Esophagus (tissue), 2 donors: ENCODE results near the gene UBE2U. TPM values are rescaled to one million over a fixed set of nuclear protein-coding genes. Genes with fewer than 3 reads are reported as not detected.
"Not testable (repeated sequence)": the region's sequence is repeated elsewhere in the genome, so short reads cannot be mapped to it uniquely, and the experiment has no call there.

Experiments
- H3K27ac ChIP-seq, 2 donors: one replicate each; pipeline ENCODE4 v1.5.1; 2013; ENCODE audit warnings: low read depth in 2 of 2, mild to moderate bottlenecking in 2 of 2, inconsistent platforms in 1 of 2, low read length in 1 of 2, moderate library complexity in 1 of 2
- H3K27me3 ChIP-seq, 2 donors: one replicate each; pipeline ENCODE4 v1.6.1; 2013; ENCODE audit warnings: low read length in 2 of 2, control low read depth in 1 of 2, mild to moderate bottlenecking in 1 of 2; ENCODE audit not compliant: insufficient read depth in 2 of 2, control insufficient read depth in 1 of 2
- H3K36me3 ChIP-seq, 2 donors: one replicate each; pipeline ENCODE4 v1.6.1; 2013; ENCODE audit warnings: low read length in 1 of 2; ENCODE audit not compliant: control insufficient read depth in 2 of 2, insufficient read depth in 2 of 2
- H3K4me1 ChIP-seq, 2 donors: one replicate each; pipeline ENCODE4 v1.6.1; 2013; ENCODE audit warnings: low read length in 1 of 2; ENCODE audit not compliant: control insufficient read depth in 2 of 2, insufficient read depth in 2 of 2
- H3K4me3 ChIP-seq, 2 donors: one replicate each; pipeline ENCODE4 v1.5.1; 2013; ENCODE audit warnings: low read length in 2 of 2, mild to moderate bottlenecking in 2 of 2, low read depth in 1 of 2, moderate library complexity in 1 of 2
- H3K9me3 ChIP-seq, 2 donors: one replicate each; pipeline ENCODE4 v1.6.1; 2013; ENCODE audit warnings: mild to moderate bottlenecking in 2 of 2, low read depth in 1 of 2, low read length in 1 of 2, moderate library complexity in 1 of 2; ENCODE audit not compliant: control insufficient read depth in 2 of 2, insufficient read depth in 1 of 2
- WGBS, 2 donors: extraction: QIAGEN DNeasy Blood & Tissue Kit; methylation state at CpG; one replicate each; pipeline ENCODE4 v1.1.7; 2013; 5-methylcytosine and 5-hydroxymethylcytosine counted together
- polyA plus RNA-seq, 2 donors: library from polyadenylated mRNA; stranded (reverse); fragments of 200-250 nt; gene quantifications; one replicate each; pipeline ENCODE4 v1.2.3, GENCODE V29; 2013
- donor health status: healthy with polysubstance abuse.
- donor health status: Bipolar disorder and iron deficiency.

Gene UBE2U
- polyA plus RNA-seq, 2 donors, result not detected

DNA sequence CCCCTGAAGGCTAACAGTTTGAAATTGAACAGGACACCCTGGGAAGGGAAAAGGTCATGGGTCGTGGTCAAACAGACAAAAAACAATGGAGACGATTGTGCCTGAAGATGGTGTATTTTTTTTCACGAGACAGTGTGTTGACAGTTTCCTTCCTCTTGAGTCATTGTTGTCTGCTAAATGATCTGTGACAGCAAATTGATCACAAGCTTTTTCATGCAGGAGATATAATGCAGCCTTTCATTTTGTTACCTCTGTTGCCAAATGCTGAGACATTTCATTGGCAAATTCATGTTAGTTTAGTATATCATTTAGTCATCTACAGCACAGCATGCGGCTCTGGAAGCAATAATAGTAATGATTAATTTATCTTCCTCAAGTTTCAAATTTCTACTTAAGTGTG lies 27.7 kb downstream of the UBE2U start:
- whole genome bisulfite sequencing, 2 donors, result 23 to 36% methylated on average over 4 of the region's 4 CpGs
- H3K4me3 ChIP-seq, result no peak overlapping the region
- H3K4me1 ChIP-seq, result no peaks in the 10 kb centered on the region
- H3K9me3 ChIP-seq, result no peaks in the 10 kb centered on the region
- no peaks in the 10 kb centered on the region for H3K27me3 ChIP-seq
- H3K36me3 ChIP-seq, result no peaks in the 10 kb centered on the region
- no peak overlapping the region for H3K27ac ChIP-seq

DNA sequence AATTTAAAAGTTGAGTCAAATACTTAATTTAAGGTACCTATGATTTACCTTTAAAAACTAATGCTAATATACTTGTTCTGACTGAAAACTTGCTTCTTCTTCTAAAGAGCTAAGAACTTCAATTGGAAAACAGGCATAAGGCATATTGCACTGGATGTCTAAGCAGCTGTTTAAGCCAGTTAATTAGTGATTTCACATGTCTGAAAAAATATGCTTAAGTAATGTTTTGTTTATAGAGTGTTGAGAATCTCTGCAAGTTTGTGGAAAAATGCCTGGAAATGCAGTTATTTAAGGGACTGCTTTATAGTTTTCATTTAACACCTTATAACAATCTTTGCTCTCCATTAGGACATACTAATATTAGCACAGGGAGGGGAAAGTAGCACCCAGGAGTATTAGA lies 28.2 kb downstream of the UBE2U start:
- no peaks in the 10 kb centered on the region for H3K4me1 ChIP-seq
- no peaks in the 10 kb centered on the region for H3K36me3 ChIP-seq
- H3K27ac ChIP-seq, result no peak overlapping the region
- H3K4me3 ChIP-seq, result no peak overlapping the region
- H3K9me3 ChIP-seq, result no peaks in the 10 kb centered on the region
- no peaks in the 10 kb centered on the region for H3K27me3 ChIP-seq

- no peaks in the 10 kb centered on the region for H3K9me3 ChIP-seq
- no peaks in the 10 kb centered on the region for H3K27me3 ChIP-seq
- no peak overlapping the region for H3K4me3 ChIP-seq
- H3K27ac ChIP-seq, result no peak overlapping the region
- no peaks in the 10 kb centered on the region for H3K36me3 ChIP-seq
- H3K4me1 ChIP-seq, result no peaks in the 10 kb centered on the region
Measured at GRCh38 chr1:64234714-64235113, 31.3 kb downstream of the UBE2U start.

DNA sequence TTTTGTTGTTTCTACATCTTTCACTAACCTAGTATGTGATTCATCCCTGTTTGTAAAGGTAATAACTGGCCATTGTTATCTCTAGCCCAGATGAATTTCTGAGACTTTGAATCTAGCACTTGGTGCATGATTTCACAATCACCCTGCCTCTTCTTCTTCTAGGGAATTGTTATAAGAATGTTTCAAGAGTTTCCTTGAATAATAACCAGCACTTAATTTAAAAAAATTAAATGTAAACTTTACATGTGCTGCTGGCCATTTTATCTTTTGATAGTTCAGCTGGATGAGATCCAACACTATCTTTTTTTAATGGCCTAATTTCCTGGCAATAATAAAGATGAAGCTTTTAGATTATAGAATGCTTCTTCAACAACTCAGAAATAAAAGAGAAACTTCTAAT lies 31.8 kb downstream of the UBE2U start:
- H3K4me3 ChIP-seq, result no peak overlapping the region
- no peaks in the 10 kb centered on the region for H3K36me3 ChIP-seq
- no peaks in the 10 kb centered on the region for H3K4me1 ChIP-seq
- H3K9me3 ChIP-seq, result no peaks in the 10 kb centered on the region
- H3K27ac ChIP-seq, result no peak overlapping the region
- H3K27me3 ChIP-seq, result no peaks in the 10 kb centered on the region

GRCh38 chr1:64235910-64236309 lies 32.5 kb downstream of the UBE2U start:
- Histone ChIP-seq H3K27ac (no peak overlapping the region), H3K4me3 (no peak overlapping the region), H3K4me1 (no peaks in the 10 kb centered on the region), H3K36me3 (no peaks in the 10 kb centered on the region), H3K27me3 (no peaks in the 10 kb centered on the region), H3K9me3 (no peaks in the 10 kb centered on the region)
- WGBS, 2 donors, result 94% methylated on average over 1 of the region's 1 CpG

- WGBS, 2 donors, result 78 to 83% methylated on average over 1 of the region's 1 CpG
- H3K27ac ChIP-seq, result no peak overlapping the region
- H3K4me3 ChIP-seq, result no peak overlapping the region
- H3K36me3 ChIP-seq, result no peaks in the 10 kb centered on the region
- H3K9me3 ChIP-seq, result no peaks in the 10 kb centered on the region
- no peaks in the 10 kb centered on the region for H3K4me1 ChIP-seq
- H3K27me3 ChIP-seq, result no peaks in the 10 kb centered on the region
Measured at GRCh38 chr1:64236541-64236954, 33.1 kb downstream of the UBE2U start.

DNA sequence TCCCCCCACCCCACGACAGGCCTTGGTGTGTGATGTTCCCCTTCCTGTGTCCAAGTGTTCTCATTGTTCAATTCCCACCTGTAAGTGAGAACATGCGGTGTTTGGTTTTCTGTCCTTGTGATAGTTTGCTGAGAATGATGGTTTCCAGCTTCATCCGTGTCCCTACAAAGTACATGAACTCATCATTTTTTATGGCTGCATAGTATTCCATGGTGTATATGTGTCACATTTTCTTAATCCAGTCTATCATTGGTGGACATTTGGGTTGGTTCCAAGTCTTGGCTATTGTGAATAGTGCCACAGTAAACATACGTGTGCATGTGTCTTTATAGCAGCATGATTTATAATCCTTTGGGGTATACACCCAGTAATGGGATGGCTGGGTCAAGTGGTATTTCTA lies 36.1 kb downstream of the UBE2U start:
- WGBS, 2 donors, result 90 to 94% methylated on average over 4 of the region's 4 CpGs
- not testable (repeated sequence) for H3K9me3 ChIP-seq, H3K27ac ChIP-seq, H3K4me1 ChIP-seq, H3K4me3 ChIP-seq, H3K27me3 ChIP-seq, H3K36me3 ChIP-seq

- no peaks in the 10 kb centered on the region for H3K4me1 ChIP-seq
Measured at GRCh38 chr1:64240206-64240605, 36.8 kb downstream of the UBE2U start.

GRCh38 chr1:64241069-64241468 lies 37.6 kb downstream of the UBE2U start:
- no peaks in the 10 kb centered on the region for H3K9me3 ChIP-seq
- no peaks in the 10 kb centered on the region for H3K27me3 ChIP-seq
- H3K27ac ChIP-seq, result no peak overlapping the region
- no peaks in the 10 kb centered on the region for H3K4me1 ChIP-seq
- H3K4me3 ChIP-seq, result no peak overlapping the region
- no peaks in the 10 kb centered on the region for H3K36me3 ChIP-seq

More at GRCh38 chr1:64240206-64240605, 36.8 kb downstream of the UBE2U start:
- no peak overlapping the region for H3K4me3 ChIP-seq
- no peaks in the 10 kb centered on the region for H3K36me3 ChIP-seq
- H3K27me3 ChIP-seq, result no peaks in the 10 kb centered on the region
- H3K9me3 ChIP-seq, result no peaks in the 10 kb centered on the region
- H3K27ac ChIP-seq, result no peak overlapping the region

- Histone ChIP-seq H3K27ac (no peak overlapping the region), H3K27me3 (no peaks in the 10 kb centered on the region), H3K36me3 (no peaks in the 10 kb centered on the region), H3K9me3 (no peaks in the 10 kb centered on the region), H3K4me3 (no peak overlapping the region), H3K4me1 (no peaks in the 10 kb centered on the region)
- 35 to 39% methylated on average over 6 of the region's 6 CpGs for WGBS, 2 donors
Measured at GRCh38 chr1:64242895-64243756, 39.7 kb downstream of the UBE2U start.
